ENCODE data around the gene UBTD2. TPM values are rescaled to one million over a fixed set of nuclear protein-coding genes. Genes with fewer than 3 reads are reported as not detected.
"Not testable (repeated sequence)": the region's sequence is repeated elsewhere in the genome, so short reads cannot be mapped to it uniquely, and the experiment has no call there.

The UBTD2 gene
- total RNA-seq, 2 experiments from 2014 or later = 7.7 TPM

- CTCF ChIA-PET = no interaction called here
- POLR2A ChIA-PET = no interaction called here
These were observed 70.4 kb downstream of the UBTD2 start for GRCh38 chr5:172213126-172213525.

GRCh38 chr5:172211676-172212075 is 71.9 kb downstream of the UBTD2 start:
- CTCF ChIA-PET = interaction anchor here (1.4 to 1.5 kb wide), 2 partner anchors 14 to 23 kb away, joined by 3 read pairs; partner anchors contain the start of gene STK10

GRCh38 chr5:172209714-172210113 is 73.8 kb downstream of the UBTD2 start:
- ChIA-PET POLR2A (no interaction called here), CTCF (interaction anchor here (0.9 kb wide), 1 partner anchor 21 kb away, joined by 3 read pairs; no protein-coding TSS in a partner anchor)

More at GRCh38 chr5:172211676-172212075, 71.9 kb downstream of the UBTD2 start:
- POLR2A ChIA-PET = no interaction called here

GRCh38 chr5:172207511-172207910 is 76.1 kb downstream of the UBTD2 start:
- CTCF ChIA-PET = no interaction called here
- POLR2A ChIA-PET = interaction anchor here (0.6 kb wide), 1 partner anchor 163 kb away, joined by 4 read pairs; no protein-coding TSS in a partner anchor

- POLR2A ChIA-PET = not testable (repeated sequence)
These were observed 77.6 kb downstream of the UBTD2 start for GRCh38 chr5:172205984-172206383.

GRCh38 chr5:172200476-172200875 is 83.1 kb downstream of the UBTD2 start:
- ChIA-PET POLR2A (interaction anchor here (0.6 kb wide), 1 partner anchor 79 kb away, joined by 6 read pairs; no protein-coding TSS in a partner anchor), CTCF (interaction anchor here (1.4 kb wide), 1 partner anchor 14 kb away, joined by 4 read pairs; no protein-coding TSS in a partner anchor)

More at GRCh38 chr5:172205984-172206383, 77.6 kb downstream of the UBTD2 start:
- CTCF ChIA-PET = interaction anchor here (0.7 kb wide), 1 partner anchor 105 kb away, joined by 3 read pairs; no protein-coding TSS in a partner anchor

- ChIA-PET POLR2A (no interaction called here), CTCF (interaction anchor here (0.7 to 1.4 kb wide), 3 partner anchors 11 to 45 kb away, joined by 3 to 4 read pairs (median 3); partner anchors contain the start of gene STK10)
These were observed 84.1 kb downstream of the UBTD2 start for GRCh38 chr5:172199446-172199845.

GRCh38 chr5:172197775-172198174 is 85.8 kb downstream of the UBTD2 start:
- CTCF ChIA-PET = interaction anchor here (1.3 kb wide), 2 partner anchors 9 to 14 kb away, joined by 3 read pairs; partner anchors contain the start of gene STK10
- POLR2A ChIA-PET = not testable (repeated sequence)

GRCh38 chr5:172194985-172195774 is 88.4 kb downstream of the UBTD2 start:
- ChIA-PET CTCF (no interaction called here), POLR2A (no interaction called here)

- POLR2A ChIA-PET = no interaction called here
- CTCF ChIA-PET = no interaction called here
These were observed 89.7 kb downstream of the UBTD2 start, which contains the start of gene EFCAB9 for GRCh38 chr5:172193872-172194271. EFCAB9 (plus strand) TSS chr5:172194172; CDS start chr5:172194173, 1 bp downstream.

GRCh38 chr5:172189693-172190296 is 93.8 kb downstream of the UBTD2 start:
- ChIA-PET CTCF (interaction anchor here (0.5 to 5.9 kb wide), 7 partner anchors 11 to 133 kb away, joined by 3 to 56 read pairs (median 9); no protein-coding TSS in a partner anchor), POLR2A (no interaction called here)

GRCh38 chr5:172188893-172189692 is 94.5 kb downstream of the UBTD2 start:
- POLR2A ChIA-PET = interaction anchor here (1.7 kb wide), 1 partner anchor 94 kb away, joined by 9 read pairs; the partner anchor contains the start of gene UBTD2
- CTCF ChIA-PET = interaction anchor here (0.5 to 5.9 kb wide), 23 partner anchors 9 to 277 kb away, joined by 3 to 56 read pairs (median 5); no protein-coding TSS in a partner anchor

- POLR2A ChIA-PET = interaction anchor here (0.6 to 3.6 kb wide), 4 partner anchors 14 to 95 kb away, joined by 3 to 50 read pairs (median 6); partner anchors contain the start of gene UBTD2
- CTCF ChIA-PET = interaction anchor here (0.7 to 5.9 kb wide), 24 partner anchors 9 to 276 kb away, joined by 3 to 56 read pairs (median 5); no protein-coding TSS in a partner anchor
These were observed 95.3 kb downstream of the UBTD2 start, which contains the start of gene STK10 for GRCh38 chr5:172188033-172188892. STK10 (minus strand) TSS chr5:172188224; CDS start chr5:172188042, 182 bp downstream.

GRCh38 chr5:172187118-172188032 is 96.2 kb downstream of the UBTD2 start:
- CTCF ChIA-PET = interaction anchor here (0.9 to 5.9 kb wide), 12 partner anchors 8 to 275 kb away, joined by 3 to 56 read pairs (median 6); partner anchors contain the start of gene UBTD2

GRCh38 chr5:172186114-172186695 is 97.4 kb downstream of the UBTD2 start:
- POLR2A ChIA-PET = interaction anchor here (0.6 to 3.6 kb wide), 6 partner anchors 8 to 877 kb away, joined by 5 to 50 read pairs (median 11); partner anchors contain the start of gene FBXW11

More at GRCh38 chr5:172187118-172188032, 96.2 kb downstream of the UBTD2 start:
- POLR2A ChIA-PET = interaction anchor here (0.7 to 3.6 kb wide), 8 partner anchors 9 to 181 kb away, joined by 3 to 50 read pairs (median 8); partner anchors contain the start of genes FBXW11 and UBTD2

GRCh38 chr5:172185096-172185461 is 98.5 kb downstream of the UBTD2 start:
- CTCF ChIA-PET = interaction anchor here (1.5 to 5.9 kb wide), 3 partner anchors 10 to 78 kb away, joined by 3 to 56 read pairs (median 20); no protein-coding TSS in a partner anchor

More at GRCh38 chr5:172186114-172186695, 97.4 kb downstream of the UBTD2 start:
- CTCF ChIA-PET = interaction anchor here (0.7 to 5.9 kb wide), 11 partner anchors 7 to 119 kb away, joined by 3 to 56 read pairs (median 6); partner anchors contain the start of gene UBTD2

More at GRCh38 chr5:172185096-172185461, 98.5 kb downstream of the UBTD2 start:
- POLR2A ChIA-PET = interaction anchor here (1.0 to 3.6 kb wide), 3 partner anchors 10 to 74 kb away, joined by 4 to 50 read pairs (median 18); no protein-coding TSS in a partner anchor

All from activated CD8-positive, alpha-beta memory T cell treated with anti-CD3 and anti-CD28 coated beads for 36 hours (primary cell).